ENCODE data around the gene SULT1C3.

The SULT1C3 gene

GRCh38 chr2:108267101-108267500 is 27.3 kb downstream of the SULT1C3 start:
- ChIA-PET POLR2A (no interaction called here), CTCF (no interaction called here)
- no peak overlapping the region for H3K4me3 ChIP-seq (ENCODE audit: low read depth, low read length)
- peak; percentile 17 for DNase-seq (ENCODE audit: low read depth, low spot score)
- TF ChIP-seq CTCF (IDR thresholded peaks at IDR 0.05; ENCODE audit: insufficient read depth, low read length, missing control alignments), result no peak

- no peak overlapping the region for H3K4me3 ChIP-seq (ENCODE audit: low read depth, low read length)
- ChIA-PET CTCF (no interaction called here), POLR2A (no interaction called here)
- no peak for TF ChIP-seq CTCF (IDR thresholded peaks at IDR 0.05; ENCODE audit: insufficient read depth, low read length, missing control alignments)
- peak; percentile 21 for DNase-seq (ENCODE audit: low read depth, low spot score)
Observed at GRCh38 chr2:108268001-108268400, 28.2 kb downstream of the SULT1C3 start.

GRCh38 chr2:108270346-108270745 is 30.6 kb downstream of the SULT1C3 start:
- DNase-seq (ENCODE audit: low read depth, low spot score), result no peak
- no peak for TF ChIP-seq CTCF (IDR thresholded peaks at IDR 0.05; ENCODE audit: insufficient read depth, low read length, missing control alignments)
- H3K4me3 ChIP-seq (ENCODE audit: low read depth, low read length), result no peak overlapping the region
- ChIA-PET POLR2A (no interaction called here), CTCF (no interaction called here)

- POLR2A ChIA-PET, result no interaction called here
- TF ChIP-seq CTCF (IDR thresholded peaks at IDR 0.05; ENCODE audit: insufficient read depth, low read length, missing control alignments), result no peak
- H3K4me3 ChIP-seq (ENCODE audit: low read depth, low read length), result no peak overlapping the region
- DNase-seq (ENCODE audit: low read depth, low spot score), result no peak
- CTCF ChIA-PET, result no interaction called here
Observed at GRCh38 chr2:108270768-108271506, 31.2 kb downstream of the SULT1C3 start.

GRCh38 chr2:108271691-108272253 is 32.0 kb downstream of the SULT1C3 start:
- DNase-seq (ENCODE audit: low read depth, low spot score), result peak; percentile 17
- no peak for TF ChIP-seq CTCF (IDR thresholded peaks at IDR 0.05; ENCODE audit: insufficient read depth, low read length, missing control alignments)
- ChIA-PET POLR2A (no interaction called here), CTCF (no interaction called here)
- no peak overlapping the region for H3K4me3 ChIP-seq (ENCODE audit: low read depth, low read length)

- ChIA-PET POLR2A (no interaction called here), CTCF (no interaction called here)
- DNase-seq (ENCODE audit: low read depth, low spot score), result no peak
- TF ChIP-seq CTCF (IDR thresholded peaks at IDR 0.05; ENCODE audit: insufficient read depth, low read length, missing control alignments), result no peak
- no peak overlapping the region for H3K4me3 ChIP-seq (ENCODE audit: low read depth, low read length)
Observed at GRCh38 chr2:108278631-108279030, 38.9 kb downstream of the SULT1C3 start.
